Hepatocyte (in vitro differentiated cells): ENCODE results near the gene ADGB. TPM values are rescaled to one million over a fixed set of nuclear protein-coding genes. Genes with fewer than 3 reads are reported as not detected.

Experiments
- DNase-seq: peaks from one replicate; pipeline ENCODE4 v3.0.0-alpha.2; 2016; ENCODE audit warnings: low spot score
- H2AFZ ChIP-seq: fragments of 200-600 bp; sonication (generic); 2 replicates; pipeline ENCODE4 v1.6.0; 2016; ENCODE audit warnings: antibody characterized with exemption, mild to moderate bottlenecking
- H3K27ac ChIP-seq: fragments of 200-600 bp; sonication (generic); 2 replicates; pipeline ENCODE4 v1.5.1; 2016; ENCODE audit warnings: mild to moderate bottlenecking
- H3K27me3 ChIP-seq: fragments of 200-600 bp; sonication (generic); 2 replicates; pipeline ENCODE4 v1.6.1; 2016
- H3K36me3 ChIP-seq: fragments of 200-600 bp; sonication (generic); replicated peaks from 2 replicates; pipeline ENCODE4 v1.5.1; 2016; ENCODE audit warnings: low read depth; ENCODE audit not compliant: insufficient read depth
- H3K4me1 ChIP-seq: fragments of 200-600 bp; sonication (generic); 2 replicates; pipeline ENCODE4 v1.5.1; 2016; ENCODE audit warnings: mild to moderate bottlenecking, moderate library complexity; ENCODE audit not compliant: insufficient read depth
- H3K4me2 ChIP-seq: fragments of 200-600 bp; sonication (generic); 2 replicates; pipeline ENCODE4 v1.6.0; 2016
- H3K4me3 ChIP-seq: fragments of 200-600 bp; sonication (generic); 2 replicates; pipeline ENCODE4 v1.5.1; 2016; ENCODE audit warnings: mild to moderate bottlenecking
- H3K79me2 ChIP-seq: fragments of 200-600 bp; sonication (generic); 2 replicates; pipeline ENCODE4 v1.6.0; 2017; ENCODE audit warnings: mild to moderate bottlenecking
- H3K9me2 ChIP-seq: fragments of 200-600 bp; sonication (generic); replicated peaks from 2 replicates; pipeline ENCODE4 v1.6.0; 2017; ENCODE audit warnings: mild to moderate bottlenecking; ENCODE audit not compliant: insufficient read depth
- H3K9me3 ChIP-seq: fragments of 200-600 bp; sonication (generic); 2 replicates; pipeline ENCODE4 v1.5.1; 2016; ENCODE audit warnings: low read depth, mild to moderate bottlenecking
- H4K20me1 ChIP-seq: fragments of 200-600 bp; sonication (generic); 2 replicates; pipeline ENCODE4 v1.6.0; 2016; ENCODE audit warnings: mild to moderate bottlenecking; ENCODE audit not compliant: insufficient read depth, poor library complexity, severe bottlenecking
- EZH2 ChIP-seq: fragments of 200-600 bp; sonication (generic); IDR thresholded peaks from 2 replicates; pipeline ENCODE4 v1.6.1; 2016; ENCODE audit warnings: antibody characterized with exemption, mild to moderate bottlenecking, borderline replicate concordance
- EZH2phosphoT487 ChIP-seq: fragments of 200-600 bp; sonication (generic); IDR thresholded peaks from one replicate; pipeline ENCODE4 v1.6.1; 2018; ENCODE audit warnings: antibody characterized with exemption, mild to moderate bottlenecking, low read depth, moderate library complexity; ENCODE audit not compliant: unreplicated experiment, severe bottlenecking
- WGBS: methylation state at CpG from one replicate; pipeline ENCODE4 v1.1.6; 2016; ENCODE audit warnings: low lambda C conversion rate; ENCODE audit errors: missing lambda C conversion rate; 5-methylcytosine and 5-hydroxymethylcytosine counted together
- polyA plus RNA-seq: library from polyadenylated mRNA; unstranded; fragments of >200 nt; fragmentation: Nextera tagmentation; extraction: Ambion mirVana; gene quantifications from 2 replicates; pipeline ENCODE4 v1.2.1, GENCODE V29; 2016
- total RNA-seq: library from RNA; depleted of rRNA; stranded (reverse); fragments of >200 nt; gene quantifications from 2 replicates; pipeline ENCODE4 v1.2.3, GENCODE V29; 2014
- TF ChIP-seq, protein P1 (sequence below): fragments of 200-600 bp; sonication (generic); IDR thresholded peaks from 2 replicates; pipeline ENCODE4 v1.5.1; 2016; ENCODE audit warnings: antibody characterized with exemption, mild to moderate bottlenecking; ENCODE audit not compliant: poor library complexity

ADGB gene
- total and polyA plus RNA-seq, 2 experiments from 2014 or later: 0.33 TPM; not detected in 1

DNA sequence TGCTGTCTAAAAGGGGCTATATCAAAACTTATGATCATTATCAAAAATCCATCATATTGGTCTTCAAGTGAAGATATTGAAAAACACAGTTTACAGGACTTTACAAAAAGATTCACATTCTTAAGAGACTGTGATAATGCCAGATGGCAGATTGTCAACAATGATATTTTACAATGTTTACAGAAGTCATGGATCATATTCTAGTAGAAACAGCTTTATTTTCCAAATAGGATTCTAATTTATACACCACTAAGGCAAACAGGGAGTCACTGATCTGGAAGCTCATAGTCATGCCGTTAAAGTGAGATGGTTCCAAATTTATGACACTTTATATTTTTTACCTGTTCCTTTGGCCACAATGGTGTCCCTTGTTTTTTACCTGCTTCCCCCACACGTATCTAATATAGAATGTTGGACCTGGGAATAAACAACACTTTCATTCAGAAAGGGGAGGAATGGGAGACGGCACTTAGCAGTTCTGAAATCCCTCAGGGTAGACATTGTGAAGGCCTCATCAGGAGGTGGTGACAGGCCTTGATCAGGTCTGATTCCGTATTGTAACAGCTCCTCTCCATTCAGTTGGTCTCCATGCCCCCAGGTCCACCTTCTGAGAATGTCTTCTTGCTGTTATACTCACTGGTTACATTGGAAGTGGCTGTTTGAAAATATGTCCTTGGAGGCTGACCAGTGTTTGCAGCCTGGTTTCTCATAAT, 228.6 kb downstream of the ADGB start:
- Histone ChIP-seq H3K9me2 (no peaks in the 10 kb centered on the region), H3K27ac (no peak overlapping the region), H4K20me1 (no peaks in the 10 kb centered on the region), H3K4me1 (no peaks in the 10 kb centered on the region), H3K9me3 (no peaks in the 10 kb centered on the region), H3K27me3 (no peaks in the 10 kb centered on the region), H3K79me2 (no peaks in the 10 kb centered on the region), H2AFZ (no peak overlapping the region), H3K4me3 (no peak overlapping the region), H3K36me3 (no peaks in the 10 kb centered on the region), H3K4me2 (no peak overlapping the region)
- 48% methylated on average over 4 of the region's 4 CpGs for WGBS
- DNase-seq: no peak
- TF ChIP-seq EZH2phosphoT487: no peak
- TF ChIP-seq, protein P1, sequence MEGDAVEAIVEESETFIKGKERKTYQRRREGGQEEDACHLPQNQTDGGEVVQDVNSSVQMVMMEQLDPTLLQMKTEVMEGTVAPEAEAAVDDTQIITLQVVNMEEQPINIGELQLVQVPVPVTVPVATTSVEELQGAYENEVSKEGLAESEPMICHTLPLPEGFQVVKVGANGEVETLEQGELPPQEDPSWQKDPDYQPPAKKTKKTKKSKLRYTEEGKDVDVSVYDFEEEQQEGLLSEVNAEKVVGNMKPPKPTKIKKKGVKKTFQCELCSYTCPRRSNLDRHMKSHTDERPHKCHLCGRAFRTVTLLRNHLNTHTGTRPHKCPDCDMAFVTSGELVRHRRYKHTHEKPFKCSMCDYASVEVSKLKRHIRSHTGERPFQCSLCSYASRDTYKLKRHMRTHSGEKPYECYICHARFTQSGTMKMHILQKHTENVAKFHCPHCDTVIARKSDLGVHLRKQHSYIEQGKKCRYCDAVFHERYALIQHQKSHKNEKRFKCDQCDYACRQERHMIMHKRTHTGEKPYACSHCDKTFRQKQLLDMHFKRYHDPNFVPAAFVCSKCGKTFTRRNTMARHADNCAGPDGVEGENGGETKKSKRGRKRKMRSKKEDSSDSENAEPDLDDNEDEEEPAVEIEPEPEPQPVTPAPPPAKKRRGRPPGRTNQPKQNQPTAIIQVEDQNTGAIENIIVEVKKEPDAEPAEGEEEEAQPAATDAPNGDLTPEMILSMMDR: no peak
- TF ChIP-seq EZH2: no peak

DNA sequence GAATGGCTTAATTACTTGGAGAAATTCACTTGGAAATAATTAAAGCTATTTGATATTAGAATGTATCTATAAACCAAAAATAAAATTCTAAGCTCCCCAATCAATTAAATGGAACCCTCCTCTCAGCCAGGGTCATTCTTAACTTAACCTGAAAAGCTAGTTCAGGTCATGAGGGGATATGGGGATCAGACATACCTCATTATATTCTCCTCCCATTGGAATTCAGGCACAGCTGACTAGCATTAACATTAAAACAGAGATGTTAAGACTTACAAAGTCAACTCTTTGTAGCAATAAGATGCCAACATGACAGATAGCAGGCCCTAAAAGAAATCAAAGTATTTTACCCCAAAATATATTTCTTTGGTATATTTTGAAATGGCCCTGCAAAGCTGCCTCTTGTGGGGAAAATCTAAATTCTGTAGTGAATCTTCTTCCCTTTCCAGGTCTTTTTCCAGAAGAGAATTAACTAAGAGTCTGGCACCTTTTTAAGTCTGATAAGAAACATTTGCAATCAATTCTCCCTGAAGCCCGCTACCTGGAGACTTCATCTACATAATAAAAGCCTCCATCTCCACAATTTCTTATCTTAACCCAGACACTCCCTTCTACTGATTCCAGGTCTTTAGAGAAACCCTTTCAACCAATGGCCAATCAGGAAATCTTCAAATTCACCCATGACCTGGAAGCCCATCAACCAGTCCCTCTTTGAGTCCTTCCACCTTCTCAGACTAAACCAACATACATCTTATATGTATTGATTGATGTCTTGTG, 231.2 kb downstream of the ADGB start:
- no peak for TF ChIP-seq EZH2
- TF ChIP-seq, protein P1: no peak
- TF ChIP-seq EZH2phosphoT487: no peak
- WGBS: 95% methylated on average over 1 of the region's 1 CpG
- no peak overlapping the region for H3K27ac ChIP-seq

DNA sequence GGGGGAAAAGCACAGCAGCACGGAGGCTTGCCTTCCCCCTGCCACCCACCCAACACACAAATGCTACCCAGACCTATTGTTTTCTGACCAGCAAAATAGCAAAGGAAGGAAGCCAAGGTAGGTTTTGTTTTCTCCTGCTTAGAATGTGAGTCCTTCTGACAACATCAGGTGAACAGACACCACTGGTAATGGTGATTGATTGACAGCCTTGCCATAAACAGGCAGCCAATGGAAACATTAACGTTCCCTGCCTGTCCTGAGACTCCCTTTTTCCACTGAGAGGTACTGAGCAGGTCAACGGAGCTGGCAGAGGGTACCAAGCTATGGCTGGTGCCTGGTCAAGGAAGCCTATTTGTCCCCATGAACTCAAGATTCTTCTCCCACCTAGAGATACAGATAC, 234.4 kb downstream of the ADGB start:
- no peaks in the 10 kb centered on the region for H3K36me3 ChIP-seq
- no peaks in the 10 kb centered on the region for H3K9me3 ChIP-seq
- H3K79me2 ChIP-seq: no peaks in the 10 kb centered on the region
- no peaks in the 10 kb centered on the region for H3K27me3 ChIP-seq
- no peaks in the 10 kb centered on the region for H3K9me2 ChIP-seq
- H3K4me1 ChIP-seq: no peaks in the 10 kb centered on the region
- H3K4me2 ChIP-seq: no peak overlapping the region
- no peak overlapping the region for H3K27ac ChIP-seq
- no peak overlapping the region for H3K4me3 ChIP-seq
- DNase-seq: no peak
- 75% methylated on average over 3 of the region's 3 CpGs for WGBS
- no peak for TF ChIP-seq EZH2phosphoT487
- no peak for TF ChIP-seq EZH2
- TF ChIP-seq, protein P1: no peak
- H4K20me1 ChIP-seq: no peaks in the 10 kb centered on the region
- H2AFZ ChIP-seq: no peak overlapping the region

More for the DNA sequence above, 231.2 kb downstream of the ADGB start:
- Histone ChIP-seq H3K4me1 (no peaks in the 10 kb centered on the region), H2AFZ (no peak overlapping the region), H3K4me3 (no peak overlapping the region), H3K27me3 (no peaks in the 10 kb centered on the region), H3K79me2 (no peaks in the 10 kb centered on the region), H3K9me2 (no peaks in the 10 kb centered on the region), H3K4me2 (no peak overlapping the region), H3K36me3 (no peaks in the 10 kb centered on the region), H3K9me3 (no peaks in the 10 kb centered on the region), H4K20me1 (no peaks in the 10 kb centered on the region)
- DNase-seq: no peak
